Psoas muscle (tissue), 8 donors: Measurements from ENCODE around the gene CDH8. TPM values are rescaled to one million over a fixed set of nuclear protein-coding genes. Genes with fewer than 3 reads are reported as not detected.

Source experiments
- ATAC-seq, 4 donors: fragments of 200-7000 bp; cut with Tn5 transposase; one replicate each; pipeline ENCODE4 v1.9.1; 2020; ENCODE audit warnings: moderate library complexity in 3 of 4, mild to moderate bottlenecking in 2 of 4
- DNase-seq, 2 donors: peaks; one replicate each; pipeline ENCODE4 v3.0.0-alpha.2; 2020
- H3K27ac ChIP-seq: fragments of 200-600 bp; one replicate; pipeline ENCODE4 v1.8.0; 2022
- H3K27me3 ChIP-seq, 3 donors: fragments of 200-600 bp in 1 of 3; one replicate each; pipeline versions ENCODE4 v1.6.1 to v1.8.0; 2013 to 2022; ENCODE audit warnings: low read length in 2 of 3, mild to moderate bottlenecking in 2 of 3, moderate library complexity in 1 of 3; ENCODE audit not compliant: insufficient read depth in 3 of 3
- H3K36me3 ChIP-seq, 2 donors: fragments of 200-600 bp in 1 of 2; one replicate each; pipeline versions ENCODE4 v1.6.1 to v1.8.0; 2013 to 2022; ENCODE audit warnings: low read depth in 1 of 2, mild to moderate bottlenecking in 1 of 2, moderate library complexity in 1 of 2; ENCODE audit not compliant: insufficient read depth in 1 of 2
- H3K4me1 ChIP-seq: fragments of 200-600 bp; one replicate; pipeline ENCODE4 v1.8.0; 2022
- H3K4me3 ChIP-seq: fragments of 200-600 bp; one replicate; pipeline ENCODE4 v1.8.0; 2022; ENCODE audit warnings: mild to moderate bottlenecking
- H3K9me3 ChIP-seq: fragments of 200-600 bp; one replicate; pipeline ENCODE4 v1.8.0; 2022
- WGBS, 3 donors: extraction: QIAGEN DNeasy Blood & Tissue Kit; methylation state at CpG; one replicate each; pipeline versions ENCODE4 v1.1.6 to v1.1.7; 2013; 5-methylcytosine and 5-hydroxymethylcytosine counted together
- intact Hi-C, 2 donors: fragments of 100-400 bp; cut with DNase I; formaldehyde crosslinking; loops; one replicate each; pipeline versions ENCODE4 v1.11.0 to v1.14.2; 2022
- polyA plus RNA-seq, 3 donors: library from polyadenylated mRNA; stranded (reverse); fragments of 200-250 nt; gene quantifications; one replicate each; pipeline ENCODE4 v1.2.3, GENCODE V29; 2013
- total RNA-seq, 4 donors: library from RNA; stranded (reverse); fragmentation: NEBNext Ultra II Directional in 2 of 4; extraction: Animal tissue kit (Norgen Biotek cat#: 25700) in 2 of 4; gene quantifications; one replicate each; pipeline versions ENCODE4 v1.2.1 to v1.2.4, GENCODE V29; 2021 to 2023
- TF ChIP-seq, protein P1 (sequence below): fragments of 200-600 bp; IDR thresholded peaks from one replicate; pipeline ENCODE4 v1.8.0; 2022; ENCODE audit warnings: antibody characterized with exemption
- donor health status: healthy with polysubstance abuse.
- donor health status: DM: no; HTN: no; CAD: no; lungs with moderate emphysema.
- donor health status: Bipolar disorder and iron deficiency.
- donor health status: healthy.
- donor health status: DM: yes; HTN: yes; CAD: no.
- donor health status: DM: no; HTN: no; CAD: no.
- donor health status: DM: no; HTN: no; CAD: no.
- donor health status: DM: yes; HTN: yes; CAD: no.

CDH8 gene
- total and polyA plus RNA-seq, 7 donors = 0.13 to 1.2 (median 0.58) TPM

DNA sequence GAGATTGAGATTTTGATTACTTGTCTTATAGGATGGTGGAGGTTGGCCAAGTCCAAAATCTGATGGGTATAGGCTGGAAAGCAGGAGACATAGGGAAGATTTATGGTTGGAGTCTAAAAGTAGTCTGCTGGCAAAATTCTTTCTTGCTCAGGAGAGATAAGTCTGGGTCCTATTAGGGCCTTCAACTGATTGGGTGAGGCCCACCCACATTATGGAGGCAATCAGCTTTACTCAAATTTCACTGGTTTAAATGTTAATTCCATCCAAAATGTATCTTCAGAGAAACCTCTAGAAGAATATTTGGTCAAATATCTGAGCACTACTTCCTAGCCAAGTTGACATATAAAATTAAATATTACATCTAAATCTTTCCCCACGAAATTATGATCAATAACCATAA, 31.7 kb upstream of the CDH8 start:
- TF ChIP-seq, protein P1, sequence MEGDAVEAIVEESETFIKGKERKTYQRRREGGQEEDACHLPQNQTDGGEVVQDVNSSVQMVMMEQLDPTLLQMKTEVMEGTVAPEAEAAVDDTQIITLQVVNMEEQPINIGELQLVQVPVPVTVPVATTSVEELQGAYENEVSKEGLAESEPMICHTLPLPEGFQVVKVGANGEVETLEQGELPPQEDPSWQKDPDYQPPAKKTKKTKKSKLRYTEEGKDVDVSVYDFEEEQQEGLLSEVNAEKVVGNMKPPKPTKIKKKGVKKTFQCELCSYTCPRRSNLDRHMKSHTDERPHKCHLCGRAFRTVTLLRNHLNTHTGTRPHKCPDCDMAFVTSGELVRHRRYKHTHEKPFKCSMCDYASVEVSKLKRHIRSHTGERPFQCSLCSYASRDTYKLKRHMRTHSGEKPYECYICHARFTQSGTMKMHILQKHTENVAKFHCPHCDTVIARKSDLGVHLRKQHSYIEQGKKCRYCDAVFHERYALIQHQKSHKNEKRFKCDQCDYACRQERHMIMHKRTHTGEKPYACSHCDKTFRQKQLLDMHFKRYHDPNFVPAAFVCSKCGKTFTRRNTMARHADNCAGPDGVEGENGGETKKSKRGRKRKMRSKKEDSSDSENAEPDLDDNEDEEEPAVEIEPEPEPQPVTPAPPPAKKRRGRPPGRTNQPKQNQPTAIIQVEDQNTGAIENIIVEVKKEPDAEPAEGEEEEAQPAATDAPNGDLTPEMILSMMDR = no peak
- ATAC-seq = no peak
- Histone ChIP-seq H3K9me3 (no peaks in the 10 kb centered on the region), H3K36me3 (no peaks in the 10 kb centered on the region), H3K4me1 (no peaks in the 10 kb centered on the region), H3K27ac (no peak overlapping the region), H3K27me3 (no peaks in the 10 kb centered on the region), H3K4me3 (no peak overlapping the region)
- DNase-seq = no peak
- 50 to 63% (median 56%) methylated on average over 1 of the region's 1 CpG for WGBS, 3 donors
- intact Hi-C loops = no loop called here

DNA sequence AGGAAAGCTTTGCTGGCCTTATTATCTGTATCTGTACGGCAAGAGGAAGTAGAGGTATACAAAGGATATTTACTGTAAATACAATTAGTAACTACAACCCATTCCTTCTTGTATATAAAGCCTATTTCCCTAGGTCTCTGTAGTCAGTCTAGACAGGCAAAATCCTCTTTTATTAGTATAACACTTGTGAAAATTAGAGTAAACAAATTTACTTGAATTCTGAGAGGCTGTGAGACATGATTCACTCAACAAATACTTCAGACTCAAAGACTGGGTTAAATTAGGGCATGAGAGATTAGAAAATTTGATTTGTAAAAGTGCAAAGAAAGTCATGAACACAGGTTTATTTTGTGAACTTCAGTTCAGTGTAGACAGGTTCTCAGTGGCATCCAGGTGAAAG, 30.9 kb upstream of the CDH8 start:
- no peak overlapping the region for H3K4me3 ChIP-seq
- intact Hi-C loops = no loop called here
- no peaks in the 10 kb centered on the region for H3K27me3 ChIP-seq
- no peak overlapping the region for H3K27ac ChIP-seq
- H3K36me3 ChIP-seq = no peaks in the 10 kb centered on the region
- no peak for DNase-seq
- 69 to 72% (median 69%) methylated on average over 1 of the region's 1 CpG for WGBS, 3 donors
- ATAC-seq = no peak
- no peaks in the 10 kb centered on the region for H3K4me1 ChIP-seq
- TF ChIP-seq, protein P1 = no peak
- H3K9me3 ChIP-seq = no peaks in the 10 kb centered on the region

DNA sequence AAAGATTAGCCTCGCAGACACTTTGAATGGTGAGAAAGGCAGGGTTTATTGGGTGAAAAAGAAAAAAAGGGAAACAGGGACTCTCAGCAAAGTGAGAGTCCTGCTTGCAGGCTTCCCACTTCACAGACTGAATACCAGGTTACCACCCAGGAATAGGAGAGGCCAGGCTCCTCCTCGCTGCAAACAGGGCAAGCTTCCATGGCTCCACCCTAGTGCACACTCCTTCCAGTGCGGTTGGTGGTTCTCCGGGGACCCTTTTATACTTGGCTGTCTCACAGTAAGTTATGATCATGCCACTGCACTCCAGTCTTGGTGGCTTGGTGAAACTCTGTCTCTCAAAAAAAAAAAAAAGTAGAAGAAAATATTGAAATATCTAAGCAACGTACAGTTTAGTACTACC, 30.5 kb upstream of the CDH8 start:
- WGBS, 3 donors = 68 to 77% (median 69%) methylated on average over 5 of the region's 5 CpGs
- Histone ChIP-seq H3K4me1 (no peaks in the 10 kb centered on the region), H3K36me3 (no peaks in the 10 kb centered on the region), H3K27ac (no peak overlapping the region), H3K4me3 (no peak overlapping the region), H3K9me3 (no peaks in the 10 kb centered on the region), H3K27me3 (no peaks in the 10 kb centered on the region)
- TF ChIP-seq, protein P1 = no peak
- ATAC-seq = no peak
- DNase-seq = no peak
- intact Hi-C loops = no loop called here

DNA sequence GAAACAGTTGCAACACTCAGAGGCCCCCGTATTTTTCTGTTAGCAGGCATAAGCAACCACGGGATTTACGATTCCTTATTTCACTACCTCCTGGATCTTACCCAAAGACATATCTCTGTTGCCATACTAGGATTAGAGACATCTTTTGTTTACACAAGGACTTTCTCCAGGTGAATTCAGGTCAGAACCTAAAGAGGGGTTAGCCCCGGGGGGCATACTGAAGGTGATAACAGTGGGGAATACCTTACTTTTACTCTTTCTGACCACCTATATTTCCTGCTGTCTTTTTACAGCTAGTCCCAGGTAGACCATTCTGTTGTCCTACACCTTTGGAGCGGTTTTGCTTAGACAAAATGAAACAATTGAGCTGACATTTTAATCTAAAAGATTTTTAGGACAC, 27.9 kb upstream of the CDH8 start:
- TF ChIP-seq, protein P1 = no peak
- Histone ChIP-seq H3K4me3 (no peak overlapping the region), H3K27ac (no peak overlapping the region), H3K27me3 (no peaks in the 10 kb centered on the region), H3K9me3 (no peaks in the 10 kb centered on the region), H3K4me1 (no peaks in the 10 kb centered on the region), H3K36me3 (no peaks in the 10 kb centered on the region)
- ATAC-seq (no peak), DNase-seq (no peak)
- WGBS, 3 donors = 70 to 79% (median 73%) methylated on average over 5 of the region's 5 CpGs
- intact Hi-C loops = no loop called here

DNA sequence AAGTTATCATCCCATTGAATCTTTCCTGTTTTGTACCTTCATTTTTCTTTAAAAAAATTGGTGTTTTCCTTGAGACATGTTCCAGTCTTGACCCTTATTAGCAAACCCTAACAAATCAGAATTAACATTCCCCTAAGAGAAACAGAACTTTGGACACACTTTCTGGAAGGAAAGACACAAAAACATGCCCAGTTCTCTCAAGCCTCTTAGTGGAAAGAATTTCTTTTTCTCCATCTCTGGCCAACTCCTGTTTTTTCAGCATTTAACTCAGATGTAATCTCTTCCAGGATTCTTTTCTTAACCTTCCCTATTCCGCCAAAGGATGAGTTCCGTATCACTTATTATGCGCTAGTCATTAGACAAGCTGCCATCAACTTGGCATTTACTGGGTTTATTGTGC, 23.9 kb upstream of the CDH8 start:
- no peak for ATAC-seq

More for the DNA sequence above, 23.9 kb upstream of the CDH8 start:
- TF ChIP-seq, protein P1 = no peak
- Histone ChIP-seq H3K9me3 (peaks cover 5% of the 10 kb centered on the region), H3K4me1 (no peaks in the 10 kb centered on the region), H3K4me3 (no peak overlapping the region), H3K36me3 (no peaks in the 10 kb centered on the region), H3K27ac (no peak overlapping the region), H3K27me3 (no peaks in the 10 kb centered on the region)
- no peak for DNase-seq
- intact Hi-C loops = no loop called here
- WGBS, 3 donors = 66 to 84% (median 73%) methylated on average over 3 of the region's 3 CpGs
